GM19238 (cell line): ENCODE measurements around the gene C6orf52.
"Not testable (repeated sequence)": the region's sequence is repeated elsewhere in the genome, so short reads cannot be mapped to it uniquely, and the experiment has no call there.

ENCODE experiments used
- DNase-seq: peaks from one replicate; pipeline ENCODE4 v3.0.0; 2011; ENCODE audit warnings: low spot score; ENCODE audit not compliant: insufficient read length

The C6orf52 gene

DNA sequence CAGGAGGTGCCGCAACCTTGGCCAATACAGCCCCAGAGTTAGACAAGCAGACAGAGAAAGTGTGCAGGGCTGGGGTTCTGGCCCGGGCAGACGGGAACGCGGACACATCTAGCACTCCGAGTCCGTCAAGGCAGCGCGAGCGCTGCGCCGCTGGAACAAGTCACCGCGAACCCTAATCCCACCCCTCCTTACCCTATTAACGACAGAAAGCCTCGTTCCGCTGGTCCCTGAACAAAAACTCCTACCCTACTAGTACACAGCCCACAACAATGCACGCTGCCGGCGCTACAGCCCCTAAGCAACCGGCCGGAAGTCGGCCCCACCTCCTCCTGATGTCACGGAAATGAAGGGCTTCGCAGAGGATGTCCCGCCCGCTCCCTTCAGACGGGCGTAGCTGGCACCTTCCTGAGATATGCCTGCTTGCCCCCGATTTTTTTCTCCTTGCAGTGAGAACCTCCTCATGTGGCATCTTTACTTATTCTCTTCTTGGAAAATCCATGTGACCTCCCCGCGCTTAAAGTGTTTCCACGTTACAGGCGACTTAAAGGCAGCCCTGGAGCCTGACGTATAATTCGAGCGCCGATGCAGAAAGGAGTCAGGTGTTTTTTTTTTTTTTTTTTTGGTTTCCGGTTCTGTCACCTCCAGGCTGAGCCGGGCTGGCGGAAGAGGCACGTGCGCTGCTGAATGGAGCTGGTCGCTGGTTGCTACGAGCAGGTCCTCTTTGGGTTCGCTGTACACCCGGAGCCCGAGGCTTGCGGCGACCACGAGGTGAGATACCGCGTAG is at the start of gene C6orf52, which contains the start of gene PAK1IP1:
TSS of gene C6orf52 (minus strand) at position 315 of the 784 bp plus-strand sequence. CDS start 7,066 bp downstream, outside the sequence.
TSS of gene PAK1IP1 (plus strand) at position 671 of the 784 bp plus-strand sequence. CDS start at position 685, 14 bp downstream.
- DNase-seq: peak; percentile 80

DNA sequence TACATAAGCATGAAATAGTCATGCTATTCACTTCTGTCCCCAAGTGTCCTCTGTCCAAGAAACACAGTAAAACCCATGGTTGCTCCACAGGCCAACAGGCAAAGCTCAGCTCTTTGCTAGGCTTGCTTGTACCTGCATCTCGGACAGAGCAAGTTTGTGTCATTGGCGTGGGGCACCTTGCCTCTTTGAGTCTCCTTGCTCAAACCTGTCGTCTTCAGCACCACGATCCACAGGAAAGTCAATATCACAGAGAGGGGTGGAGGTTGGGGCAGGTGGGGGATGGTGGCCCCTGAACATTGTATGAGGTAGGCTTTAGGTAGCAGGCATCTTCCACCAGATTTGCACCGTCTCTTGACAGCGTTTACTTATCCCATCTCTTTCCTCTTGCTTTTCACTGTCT is 49.1 kb upstream of the C6orf52 start:
- no peak for DNase-seq

DNA sequence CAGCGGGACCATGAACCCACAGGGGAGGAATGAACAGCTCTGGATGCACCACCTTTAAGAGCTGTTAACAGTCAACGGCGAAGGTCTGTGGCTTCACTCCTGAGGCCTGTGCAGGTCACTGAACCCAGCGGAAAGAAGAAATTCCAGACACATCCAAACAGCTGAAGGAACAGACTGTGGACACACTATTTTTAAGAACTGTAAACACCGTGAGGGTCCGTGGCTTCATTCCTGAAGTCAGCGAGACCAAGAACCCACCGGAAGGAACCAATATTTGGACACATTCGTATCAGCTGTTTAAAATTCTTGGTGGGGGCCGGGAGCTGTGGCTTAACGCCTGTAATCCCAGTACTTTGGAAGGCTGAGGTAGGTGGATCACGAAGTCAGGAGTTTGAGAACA is 47.8 kb upstream of the C6orf52 start:
- DNase-seq: no peak

DNA sequence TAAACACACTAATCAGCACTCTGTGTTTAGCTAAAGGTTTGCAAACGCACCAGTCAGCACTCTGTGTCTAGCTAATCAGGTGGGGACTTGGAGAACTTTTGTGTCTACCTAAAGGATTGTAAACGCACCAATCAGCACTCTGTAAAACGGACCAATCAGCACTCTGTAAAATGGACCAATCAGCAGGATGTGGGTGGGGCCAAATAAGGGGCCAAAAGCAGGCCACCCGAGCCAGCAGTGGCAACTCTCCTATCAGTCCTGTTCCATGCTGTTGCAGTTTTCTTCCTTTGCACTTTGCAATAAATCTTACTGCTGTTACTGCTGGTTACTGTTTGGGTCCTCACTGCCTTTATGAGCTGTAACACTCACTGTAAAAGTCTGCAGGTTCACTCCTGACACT is 47.2 kb upstream of the C6orf52 start:
- not testable (repeated sequence) for DNase-seq

DNA sequence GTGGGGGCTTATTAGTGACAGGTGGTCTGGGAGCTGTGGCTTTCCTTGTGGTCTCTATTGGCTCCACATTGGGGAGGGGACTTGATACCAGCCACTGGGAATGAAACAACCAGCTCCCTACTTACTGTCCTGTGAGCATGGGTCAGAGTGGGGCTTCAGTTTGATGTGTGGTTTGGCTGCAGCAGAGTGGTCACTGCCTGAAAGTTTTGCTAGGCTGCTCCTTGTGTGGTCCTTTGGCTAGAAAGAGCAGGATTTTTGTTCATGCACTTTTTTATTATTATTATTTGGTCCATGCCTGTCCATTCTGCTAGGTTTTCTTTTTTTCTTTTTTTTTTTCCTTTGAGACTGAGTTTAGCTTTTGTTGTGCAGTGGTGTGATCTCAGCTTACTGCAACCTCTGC is 45.6 kb upstream of the C6orf52 start:
- DNase-seq: no peak

DNA sequence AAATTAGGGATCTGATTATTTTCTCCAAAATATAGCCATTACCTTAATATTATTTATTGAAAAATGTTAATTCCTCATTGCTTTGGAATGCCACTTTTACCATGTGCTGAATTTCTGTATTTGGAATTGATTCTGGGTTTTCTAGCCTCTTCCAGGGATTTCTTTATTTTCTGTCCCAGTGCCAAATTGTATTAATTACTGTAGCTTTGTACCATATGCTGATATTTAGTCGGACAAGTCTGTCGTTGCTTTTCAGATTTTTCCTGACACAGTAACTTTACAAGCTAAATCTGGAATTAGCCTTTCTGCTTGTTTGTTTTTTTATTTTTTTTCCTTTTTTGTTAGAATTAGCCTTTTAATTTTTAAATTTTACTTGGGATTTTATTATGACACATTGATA is 42.3 kb upstream of the C6orf52 start:
- no peak for DNase-seq

DNA sequence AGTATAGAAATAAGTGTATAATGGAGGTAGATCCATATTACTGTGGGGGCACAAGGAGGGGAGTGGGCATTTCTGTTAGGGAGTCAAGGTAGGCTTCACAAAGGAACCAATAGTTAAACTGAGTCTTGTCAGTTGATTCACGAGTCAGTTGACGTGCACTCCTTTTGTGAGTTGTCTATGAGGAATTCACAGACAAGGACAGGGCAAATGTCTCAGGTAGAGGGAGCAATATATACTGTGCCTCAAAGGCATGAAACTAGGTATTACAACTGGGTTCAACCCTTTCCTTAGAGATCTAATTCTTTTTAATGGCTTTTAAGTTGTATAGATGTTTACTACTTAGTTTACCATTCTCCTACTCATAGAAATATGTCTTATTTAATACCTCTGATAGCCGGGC is 39.4 kb upstream of the C6orf52 start:
- no peak for DNase-seq

DNA sequence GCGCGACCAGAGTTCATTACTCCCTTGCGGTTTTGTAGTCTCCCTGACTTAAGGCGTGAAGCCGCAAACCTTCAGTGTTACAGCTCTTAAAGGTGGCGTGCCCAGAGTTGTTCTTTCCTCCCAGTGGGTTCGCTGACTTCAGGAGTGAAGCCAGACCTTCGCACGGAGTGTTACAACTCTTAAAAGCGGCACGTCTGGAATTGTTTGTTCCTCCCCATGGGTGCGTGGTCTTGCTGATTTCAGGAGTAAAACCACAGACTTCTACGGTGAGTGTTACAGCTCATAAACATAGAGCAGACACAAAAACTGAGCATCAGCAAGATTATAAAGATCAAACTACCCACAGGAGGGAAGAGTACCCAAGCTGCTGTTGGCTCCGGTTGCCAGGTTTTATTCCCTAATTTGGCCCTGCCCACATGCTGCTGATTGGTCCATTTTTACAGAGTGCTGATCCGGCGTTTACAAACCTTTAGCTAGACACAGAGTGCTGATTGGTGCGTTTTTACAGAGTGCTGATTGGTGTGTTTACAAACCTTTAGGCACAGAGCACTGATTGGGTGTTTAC is 38.8 kb upstream of the C6orf52 start:
- no peak for DNase-seq

DNA sequence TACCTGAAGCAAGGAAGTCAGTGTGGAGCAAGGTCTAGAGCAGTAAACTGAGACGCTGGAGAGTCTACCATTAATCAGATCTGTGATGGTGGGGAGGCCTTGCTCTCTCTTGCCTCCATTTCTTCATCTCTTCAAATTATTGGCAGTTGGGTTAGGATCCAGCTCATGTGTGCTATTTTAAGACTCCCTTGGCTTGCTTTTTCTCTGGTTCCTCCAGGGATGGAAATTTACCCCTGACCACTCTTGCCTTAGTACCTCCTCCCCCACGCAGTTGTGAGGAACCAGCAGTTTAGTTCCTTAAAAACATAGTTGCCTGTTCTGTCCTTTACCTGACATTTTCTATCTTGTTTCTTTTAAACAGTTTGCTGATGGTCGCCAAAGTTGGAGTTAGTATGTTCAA is 35.8 kb upstream of the C6orf52 start:
- DNase-seq: no peak

DNA sequence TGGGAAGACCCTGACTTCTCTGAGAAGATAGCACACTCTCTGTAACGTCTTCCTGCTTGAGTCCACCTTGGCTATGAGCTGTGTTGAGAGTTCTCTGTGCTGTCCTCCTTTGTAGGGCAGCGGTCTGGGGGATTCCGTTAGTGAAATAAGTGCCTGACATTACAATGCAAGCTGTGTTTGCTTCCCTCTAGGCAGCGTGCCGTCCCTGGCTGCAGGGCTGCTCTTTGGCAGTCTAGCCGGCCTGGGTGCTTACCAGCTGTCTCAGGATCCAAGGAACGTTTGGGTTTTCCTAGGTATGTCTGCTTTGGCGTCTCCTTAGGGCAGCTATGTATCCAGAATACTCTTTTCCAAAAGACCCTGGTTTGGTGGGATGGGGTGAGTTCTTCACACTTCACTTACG is 31.3 kb upstream of the C6orf52 start:
- DNase-seq: no peak

DNA sequence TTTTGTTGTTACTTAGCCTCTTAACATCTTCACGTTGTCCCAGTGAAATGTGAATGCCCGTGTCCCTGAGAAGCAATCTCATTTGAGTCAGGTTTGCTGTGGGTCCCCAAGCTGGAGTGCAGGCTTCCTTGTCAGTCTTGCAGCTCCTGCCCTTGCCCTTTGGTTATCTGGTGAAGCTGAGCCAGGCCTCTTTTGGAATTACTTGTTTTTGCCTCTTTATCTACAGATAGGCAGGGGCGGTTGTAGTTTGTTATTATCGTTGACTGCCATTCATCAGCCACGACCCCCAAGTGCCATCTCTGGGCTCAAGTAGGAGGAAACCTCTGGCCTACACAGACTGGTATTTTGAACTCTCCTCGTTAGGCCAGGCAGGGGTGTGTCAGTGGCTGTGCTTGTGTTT is 30.6 kb upstream of the C6orf52 start:
- no peak for DNase-seq

DNA sequence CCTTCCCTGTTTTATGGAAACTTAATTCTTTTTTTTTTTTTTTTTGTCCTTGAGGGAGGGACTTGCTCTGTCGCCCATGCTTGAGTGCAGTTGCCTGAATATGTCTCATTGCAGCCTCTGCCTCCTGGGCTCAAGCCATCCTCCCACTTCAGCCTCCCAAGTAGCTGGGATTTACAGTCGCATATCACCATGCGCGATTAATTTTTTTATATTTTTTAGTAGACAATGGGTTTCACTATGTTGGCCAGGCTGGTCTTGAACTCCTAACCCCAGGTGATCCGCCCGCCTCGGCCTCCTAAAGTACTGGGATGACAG is 29.1 kb upstream of the C6orf52 start:
- no peak for DNase-seq

DNA sequence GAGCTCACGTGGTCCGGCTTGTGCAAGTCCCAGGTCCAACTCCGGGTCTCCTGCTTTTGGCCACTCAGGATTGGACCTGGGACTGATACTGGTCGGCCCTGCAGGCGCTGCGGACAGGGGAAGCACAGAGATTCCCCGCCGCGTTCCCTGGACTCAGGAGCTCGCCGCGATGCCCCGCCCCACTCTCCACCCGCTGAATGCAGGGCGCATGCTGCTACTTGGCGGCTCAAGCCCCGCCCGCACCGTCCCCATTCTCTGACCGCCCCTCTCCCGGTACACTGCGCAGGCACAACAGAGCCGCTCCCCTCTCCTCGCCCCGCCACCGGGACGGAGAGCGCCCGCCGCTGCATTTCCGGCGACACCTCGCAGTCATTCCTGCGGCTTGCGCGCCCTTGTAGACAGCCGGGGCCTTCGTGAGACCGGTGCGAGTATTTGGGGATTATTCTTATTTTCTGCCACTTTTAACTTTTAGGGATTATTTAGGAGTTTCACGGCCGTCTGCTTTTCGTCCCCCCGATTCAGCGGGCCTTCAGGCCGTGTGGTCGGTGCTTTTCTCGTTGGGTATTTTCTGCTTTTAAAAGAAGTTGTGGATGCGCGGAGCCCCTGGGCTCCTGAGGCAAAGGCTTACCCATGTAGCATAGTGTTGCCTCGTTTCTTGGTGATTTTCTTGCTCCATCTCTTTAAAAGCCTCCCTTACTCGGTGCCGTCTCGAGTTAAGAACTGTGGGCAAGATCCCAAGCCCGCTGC is 28.6 kb upstream of the C6orf52 start, which contains the start of gene TMEM14C:
TSS of gene TMEM14C (plus strand) at position 251 of the 747 bp plus-strand sequence. CDS start 1,544 bp downstream, outside the sequence.
- DNase-seq: peak; percentile 93

DNA sequence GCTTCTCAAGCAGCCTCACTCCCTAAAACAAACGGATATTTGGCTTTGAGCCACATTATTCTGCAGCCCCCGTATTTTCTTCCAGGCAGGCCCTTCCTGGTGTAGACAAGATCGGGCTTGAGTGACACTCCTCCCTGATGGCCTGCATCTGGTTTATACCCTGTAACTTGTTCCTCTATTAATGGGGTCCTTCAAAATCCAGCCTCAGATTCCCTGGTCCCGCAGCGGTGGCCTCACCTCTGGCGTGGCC is 28.1 kb upstream of the C6orf52 start:
- DNase-seq: no peak

DNA sequence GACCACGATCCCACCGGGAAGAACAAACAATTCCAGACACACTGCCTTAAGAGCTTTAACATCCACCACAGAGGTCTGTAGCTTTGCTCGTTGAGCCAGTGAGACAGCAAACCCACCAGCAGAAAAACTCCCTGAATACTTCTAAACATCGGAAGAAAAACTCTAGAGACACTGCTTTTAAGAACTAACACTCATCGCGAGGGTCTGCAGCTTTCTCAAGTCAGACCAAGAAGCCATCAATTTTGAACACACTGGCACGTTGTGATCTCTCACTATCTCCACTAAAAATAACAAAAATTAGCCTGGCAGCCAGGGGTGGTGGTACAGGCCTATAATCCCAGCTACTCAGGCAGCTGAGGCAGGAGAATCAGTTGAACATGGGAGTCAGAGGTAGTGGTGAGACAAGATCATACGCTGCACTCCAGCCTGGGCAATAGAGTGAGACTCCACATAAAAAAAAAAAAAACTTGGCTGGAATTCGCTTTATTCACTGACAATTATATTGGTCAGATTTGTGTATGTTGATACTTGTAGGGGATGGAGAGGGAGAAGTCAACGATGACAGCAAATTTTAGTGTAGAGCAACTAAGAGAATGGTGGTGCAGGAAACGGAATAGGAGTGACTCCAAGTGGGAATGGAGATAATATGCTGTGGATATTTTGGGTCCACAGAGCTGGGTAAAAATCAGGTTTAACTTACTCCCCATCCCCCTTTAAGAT is 27.6 kb upstream of the C6orf52 start:
- DNase-seq: no peak

DNA sequence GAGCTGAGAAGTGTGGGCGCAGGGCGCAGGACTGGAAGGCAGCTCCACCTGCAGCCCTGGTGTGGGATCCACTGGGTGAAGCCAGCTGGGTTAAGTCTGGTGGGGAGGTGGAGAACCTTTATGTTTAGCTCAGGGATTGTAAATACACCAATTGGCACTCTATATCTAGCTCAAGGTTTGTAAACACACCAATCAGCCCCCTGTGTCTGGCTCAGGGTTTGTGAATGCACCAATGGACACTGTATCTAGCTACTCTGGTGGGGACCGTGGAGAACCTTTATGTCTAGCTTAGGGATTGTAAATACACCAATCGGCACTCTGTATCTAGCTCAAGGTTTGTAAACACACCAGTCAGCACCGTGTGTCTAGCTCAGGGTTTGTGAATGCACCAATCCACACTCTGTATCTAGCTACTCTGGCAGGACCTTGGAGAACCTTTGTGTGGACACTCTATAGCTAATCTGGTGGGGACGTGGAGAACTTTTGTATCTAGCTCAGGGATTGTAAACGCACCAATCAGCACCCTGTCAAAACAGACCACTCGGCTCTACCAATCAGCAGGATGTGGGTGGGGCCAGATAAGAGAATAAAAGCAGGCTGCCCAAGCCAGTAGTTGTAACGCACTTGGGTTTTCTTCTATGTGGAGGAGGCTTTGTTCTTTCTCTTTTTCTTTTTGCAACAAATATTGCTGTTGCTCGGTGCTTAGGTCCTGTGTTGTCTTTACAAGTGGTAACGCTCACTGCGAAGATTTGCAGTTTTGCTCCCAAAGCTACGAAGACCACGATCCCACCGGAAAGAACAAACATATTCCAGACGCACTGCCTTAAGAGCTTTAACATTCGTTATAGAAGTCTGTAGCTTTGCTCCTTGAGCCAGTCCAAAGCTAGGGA is 26.8 kb upstream of the C6orf52 start:
- DNase-seq: not testable (repeated sequence)

DNA sequence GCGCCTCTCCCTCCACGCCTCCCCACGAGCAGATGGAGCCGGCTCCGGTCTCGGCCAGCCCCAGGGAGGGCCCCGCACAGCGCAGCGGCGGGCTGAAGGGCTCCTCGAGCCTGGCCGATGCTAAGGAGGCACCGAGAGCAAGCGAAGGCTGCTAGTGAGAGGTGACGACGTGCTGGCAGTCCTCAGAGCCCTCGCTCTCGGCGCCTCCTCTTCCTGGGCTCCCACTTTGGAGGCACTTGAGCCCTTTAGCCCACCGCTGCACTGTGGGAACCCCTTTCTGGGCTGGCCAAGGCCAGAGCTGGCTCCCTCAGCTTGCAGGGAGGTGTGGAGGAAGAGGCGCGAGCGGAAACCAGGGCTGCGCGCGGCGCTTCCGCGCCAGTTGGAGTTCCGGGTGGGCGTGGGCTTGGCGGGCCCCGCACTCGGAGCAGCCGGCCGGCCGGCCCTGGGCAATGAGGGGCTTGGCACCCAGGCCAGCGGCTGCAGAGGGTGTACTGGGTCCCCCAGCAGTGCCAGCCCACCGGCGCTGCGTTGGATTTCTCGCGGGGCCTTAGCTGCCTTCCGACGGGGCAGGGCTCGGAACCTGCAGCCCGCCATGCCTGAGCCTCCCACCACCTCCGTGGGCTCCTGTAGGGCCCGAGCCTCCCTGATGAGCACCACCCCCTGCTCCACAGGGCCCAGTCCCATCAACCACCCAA is 26.0 kb upstream of the C6orf52 start:
- DNase-seq: no peak

DNA sequence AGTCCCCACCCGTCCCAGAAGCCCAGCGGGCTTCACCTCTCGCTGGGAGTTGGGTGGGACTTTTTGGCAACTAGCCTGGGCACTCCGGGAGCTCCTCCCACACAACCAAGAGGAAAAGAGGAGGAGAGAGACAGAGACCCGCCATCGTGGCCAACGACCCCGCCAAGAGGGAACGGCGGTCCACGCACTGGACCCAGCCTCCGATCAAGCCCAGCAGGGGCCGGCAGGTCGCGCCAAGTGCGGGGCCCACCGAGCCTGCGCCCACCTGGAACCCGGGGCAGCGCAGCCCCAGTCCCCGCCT is 25.5 kb upstream of the C6orf52 start:
- DNase-seq: no peak

DNA sequence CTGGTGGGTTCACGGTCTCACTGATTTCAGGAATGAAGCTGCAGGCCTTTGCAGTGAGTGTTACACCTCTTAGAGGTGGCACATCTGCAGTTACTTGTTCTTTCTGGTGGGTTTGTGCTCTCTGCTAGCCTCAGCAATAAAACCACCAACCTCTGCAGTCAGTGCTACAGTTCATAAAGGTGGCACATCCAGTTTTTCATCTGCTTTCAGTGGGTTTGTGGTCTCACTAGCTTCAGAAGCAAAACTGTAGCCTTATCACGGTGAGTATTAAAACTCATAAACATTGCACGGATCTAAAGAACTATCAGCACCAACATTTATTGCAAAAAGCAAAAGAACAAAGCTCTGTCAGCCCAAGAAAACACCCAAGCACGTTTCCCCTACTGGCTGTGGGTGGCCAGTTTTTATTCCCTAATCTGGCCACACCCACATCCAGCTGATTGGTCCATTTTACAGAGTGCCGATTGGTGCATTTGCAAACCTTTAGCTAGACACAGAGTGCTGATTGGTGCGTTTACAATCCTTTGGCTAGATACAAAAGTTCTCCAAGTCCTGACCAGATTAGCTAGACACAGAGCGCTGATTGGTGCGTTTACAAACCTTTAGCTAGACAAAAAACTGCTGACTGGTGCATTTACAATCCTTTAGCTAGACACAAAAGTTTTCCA is 25.0 kb upstream of the C6orf52 start:
- no peak for DNase-seq

DNA sequence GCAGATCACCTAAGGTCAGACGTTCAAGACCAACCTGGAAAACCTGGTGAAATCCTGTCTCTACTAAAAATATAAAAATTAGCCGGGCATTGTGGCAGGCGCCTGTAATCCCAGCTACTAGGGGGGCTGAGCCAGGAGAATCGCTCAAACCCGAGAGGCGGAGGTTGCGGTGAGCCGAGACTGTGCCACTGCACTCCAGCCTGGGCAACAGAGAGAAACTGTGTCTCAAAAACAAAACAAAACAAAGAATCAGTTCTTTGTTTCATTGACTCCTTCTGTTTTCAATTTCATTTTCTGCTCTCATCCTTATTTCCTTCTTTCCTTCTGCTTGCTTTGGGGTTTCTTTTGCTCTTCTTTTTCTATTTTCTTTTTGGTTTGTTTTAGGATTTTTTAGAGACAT is 19.5 kb upstream of the C6orf52 start:
- no peak for DNase-seq
